HCT116 (cell line): ENCODE measurements around the gene ADAT3. TPM values are rescaled to one million over a fixed set of nuclear protein-coding genes. Genes with fewer than 3 reads are reported as not detected.

Source experiments
- ATAC-seq: fragments of 200-7000 bp; cut with Tn5 transposase; 2 replicates; pipeline ENCODE4 v1.9.1; 2020; ENCODE audit warnings: mild to moderate bottlenecking, moderate library complexity
- BruUV-seq: library from RNA; stranded (reverse); fragments of 400-500 nt; replicated peaks from 2 replicates; lab custom pipeline; 2021; lab: Mats Ljungman, UMichigan
- CTCF ChIA-PET: fragments of 300-600 bp; sonication (Branson Sonifier 250); formaldehyde crosslinking; loops from one replicate; lab custom pipeline; 2021; ENCODE audit warnings: antibody characterized with exemption; lab: Charles Lee
- POLR2A ChIA-PET: fragments of 300-600, 350-600 bp; sonication (Branson Sonifier 250); formaldehyde crosslinking; loops from one replicate; lab custom pipeline; 2021; ENCODE audit warnings: antibody characterized with exemption; lab: Charles Lee
- RAD21 ChIA-PET, 2 experiments: fragments of 300-600 bp; sonication (Branson Sonifier 250); formaldehyde crosslinking; loops; one replicate each; lab custom pipeline; 2023; ENCODE audit warnings: low total read pairs in 2 of 2; ENCODE audit not compliant: uncharacterized antibody in 2 of 2, unreplicated experiment in 2 of 2, low non-redundant PET in 1 of 2; lab: Charles Lee
- DNase-seq: peaks from one replicate; pipeline ENCODE4 v3.0.0-alpha.2; 2010; ENCODE audit warnings: low read depth, low spot score
- H2AFZ ChIP-seq: fragments of 200-600 bp; shearing (Covaris generic), sonication (generic); 2 replicates; pipeline ENCODE4 v1.6.1; 2017; ENCODE audit warnings: low read depth, mixed run types, mixed read lengths, antibody characterized with exemption, low read length; ENCODE audit not compliant: poor library complexity, severe bottlenecking
- H3K27ac ChIP-seq: 2 replicates; pipeline ENCODE4 v1.5.1; 2012; ENCODE audit warnings: low read depth, low read length
- H3K27me3 ChIP-seq: fragments of 200-600 bp; sonication (generic); 2 replicates; pipeline ENCODE4 v1.6.1; 2016; ENCODE audit warnings: mixed run types, low read length, mixed read lengths; ENCODE audit not compliant: insufficient read depth
- H3K36me3 ChIP-seq, 2 experiments: fragments of 200-500 bp in 1 of 2; fragments of 200-600 bp in 1 of 2; sonication (Bioruptor generic) in 1 of 2; sonication (generic) in 1 of 2; 2 replicates each; pipeline versions ENCODE4 v1.5.1 to v1.6.1; 2014 to 2016; ENCODE audit warnings: low read length in 2 of 2, inconsistent platforms in 1 of 2, mixed read lengths in 1 of 2, mixed run types in 1 of 2; ENCODE audit not compliant: insufficient read depth in 2 of 2, control insufficient read depth in 1 of 2
- H3K4me1 ChIP-seq, 2 experiments: fragments of 200-600 bp in 1 of 2; sonication (generic) in 1 of 2; 2 replicates each; pipeline versions ENCODE4 v1.5.1 to v1.6.1; 2012 to 2017; ENCODE audit warnings: low read length in 2 of 2, inconsistent platforms in 1 of 2, mild to moderate bottlenecking in 1 of 2, mixed read lengths in 1 of 2, mixed run types in 1 of 2, moderate library complexity in 1 of 2; ENCODE audit not compliant: insufficient read depth in 2 of 2, control insufficient read depth in 1 of 2
- H3K4me2 ChIP-seq: fragments of 200-600 bp; sonication (generic); 2 replicates; pipeline ENCODE4 v1.6.1; 2017; ENCODE audit warnings: mixed run types, low read length, mixed read lengths
- H3K4me3 ChIP-seq, 2 experiments: fragments of 200-600 bp in 1 of 2; sonication (generic) in 1 of 2; replicated peaks in 1 of 2; 2 replicates each; pipeline ENCODE4 v1.5.1; 2011 to 2016; ENCODE audit warnings: low read length in 2 of 2, control low read depth in 1 of 2, low read depth in 1 of 2, mild to moderate bottlenecking in 1 of 2, mixed read lengths in 1 of 2, mixed run types in 1 of 2
- H3K79me2 ChIP-seq: fragments of 200-600 bp; sonication (generic); 2 replicates; pipeline ENCODE4 v1.6.1; 2017; ENCODE audit warnings: mild to moderate bottlenecking, mixed run types, low read length, moderate library complexity, mixed read lengths; ENCODE audit not compliant: insufficient read depth
- H3K9ac ChIP-seq: fragments of 200-600 bp; sonication (generic); 2 replicates; pipeline ENCODE4 v1.6.1; 2016; ENCODE audit warnings: low read length, mixed read lengths
- H3K9me2 ChIP-seq: fragments of 200-600 bp; sonication (generic), shearing (Covaris generic); 2 replicates; pipeline ENCODE4 v1.6.1; 2017; ENCODE audit warnings: mixed run types, mild to moderate bottlenecking, moderate library complexity; ENCODE audit not compliant: insufficient read depth
- H3K9me3 ChIP-seq, 2 experiments: fragments of 200-500 bp in 1 of 2; fragments of 200-600 bp in 1 of 2; sonication (Bioruptor generic) in 1 of 2; sonication (generic) in 1 of 2; 2 replicates each; pipeline ENCODE4 v1.6.1; 2014 to 2017; ENCODE audit warnings: low read length in 2 of 2, mixed read lengths in 2 of 2, inconsistent platforms in 1 of 2, low read depth in 1 of 2, mild to moderate bottlenecking in 1 of 2, mixed run types in 1 of 2, moderate library complexity in 1 of 2; ENCODE audit not compliant: control insufficient read depth in 1 of 2, insufficient read depth in 1 of 2
- H4K20me1 ChIP-seq: fragments of 200-600 bp; sonication (generic), shearing (Covaris generic); 2 replicates; pipeline ENCODE4 v1.6.1; 2017; ENCODE audit warnings: mixed run types, mild to moderate bottlenecking, moderate library complexity; ENCODE audit not compliant: insufficient read depth
- CBX3 ChIP-seq: IDR thresholded peaks from 2 replicates; pipeline ENCODE4 v1.6.1; 2012; ENCODE audit warnings: low read depth
- FOSL1 ChIP-seq: IDR thresholded peaks from 2 replicates; pipeline ENCODE4 v1.6.1; 2012; ENCODE audit warnings: low read depth
- MAX ChIP-seq: IDR thresholded peaks from 2 replicates; pipeline ENCODE4 v1.6.1; 2012
- POLR2A ChIP-seq: IDR thresholded peaks from 2 replicates; pipeline ENCODE4 v1.7.0; 2011; ENCODE audit warnings: borderline replicate concordance; ENCODE audit not compliant: insufficient read depth, insufficient read length; ENCODE audit errors: extremely low read depth
- POLR2AphosphoS5 ChIP-seq: IDR thresholded peaks from 2 replicates; pipeline ENCODE4 v1.6.1; 2011; ENCODE audit warnings: mild to moderate bottlenecking, low read depth, low read length, moderate library complexity
- SIN3A ChIP-seq: IDR thresholded peaks from 2 replicates; pipeline ENCODE4 v1.6.1; 2012; ENCODE audit warnings: low read depth
- SP1 ChIP-seq: IDR thresholded peaks from 2 replicates; pipeline ENCODE4 v1.6.1; 2012; ENCODE audit warnings: low read depth
- SRF ChIP-seq: IDR thresholded peaks from 2 replicates; pipeline ENCODE4 v1.6.1; 2012; ENCODE audit warnings: low read depth
- ZFX ChIP-seq: fragments of 450-650 bp; IDR thresholded peaks from 2 replicates; pipeline ENCODE4 v1.6.1; 2017
- ZNF274 ChIP-seq: fragments of 200-500 bp; sonication (Bioruptor generic); IDR thresholded peaks from 2 replicates; pipeline ENCODE4 v1.6.1; 2014; ENCODE audit warnings: mild to moderate bottlenecking, low read depth, low read length, inconsistent platforms
- intact Hi-C: fragments of 100-400 bp; cut with micrococcal nuclease; formaldehyde crosslinking; loops from 2 replicates; pipeline ENCODE4 v1.10.0; 2022
- total RNA-seq: library from RNA; stranded (reverse); gene quantifications from one replicate; pipeline ENCODE4 v1.2.1, GENCODE V29; 2021; ENCODE audit not compliant: unreplicated experiment
- TF ChIP-seq, protein P1 (sequence below): IDR thresholded peaks from 2 replicates; pipeline ENCODE4 v1.6.1; 2011; ENCODE audit warnings: mild to moderate bottlenecking, low read length, moderate library complexity; ENCODE audit not compliant: insufficient replicate concordance; ENCODE audit errors: extremely low read depth

ADAT3 gene
- total RNA-seq, 1 experiment from 2014 or later = 15.9 TPM

DNA sequence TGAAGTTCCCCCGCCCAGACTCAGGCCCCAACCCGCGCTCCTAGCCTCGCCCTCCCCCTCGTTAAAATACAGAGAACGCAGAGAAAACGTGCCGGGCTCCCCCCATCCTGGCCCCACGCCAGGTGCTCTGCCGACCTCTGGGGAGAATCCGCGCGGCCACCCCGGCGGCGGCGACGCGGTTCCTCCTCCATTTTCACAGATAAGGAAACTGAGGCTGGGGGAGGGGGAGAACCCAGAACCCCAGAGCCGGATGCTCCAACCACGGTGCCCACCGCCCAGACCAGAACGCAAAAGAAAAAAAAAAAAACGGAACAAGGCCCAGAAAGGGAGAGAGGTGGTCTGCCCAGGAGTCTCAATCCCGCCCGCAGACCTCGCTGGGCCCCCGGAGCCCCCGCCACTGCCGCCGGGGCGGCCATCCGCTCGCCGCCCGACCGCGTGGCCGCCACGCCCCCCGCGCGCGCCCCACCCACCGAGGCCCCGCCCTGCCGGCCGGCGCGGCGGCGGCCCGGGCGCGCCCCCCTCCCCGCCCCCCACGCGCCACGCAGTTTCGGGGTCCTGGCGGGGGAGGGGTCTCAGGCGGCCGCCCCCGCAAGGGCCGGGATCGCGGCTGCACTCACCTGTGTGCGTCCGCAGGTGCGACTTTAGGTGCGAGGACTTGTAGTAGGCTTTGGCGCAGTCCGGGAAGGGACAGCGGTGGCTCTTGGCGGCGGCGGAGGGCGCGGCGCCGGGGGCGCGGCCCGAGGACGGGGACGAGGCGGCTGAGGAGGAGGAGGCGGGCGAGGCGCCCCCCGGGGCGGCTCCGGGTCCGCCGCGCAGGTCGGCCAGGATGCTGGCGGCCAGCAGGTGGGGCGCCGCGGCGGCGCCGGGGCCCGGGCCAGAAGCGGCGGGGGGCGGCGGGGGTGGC is 42.5 kb upstream of the ADAT3 start:
- POLR2A ChIA-PET = no interaction called here
- Histone ChIP-seq H3K4me1 (peaks cover 44 to 59% of the 10 kb centered on the region in 2 experiments), H3K4me3 (peak overlapping the region; percentile 91 to 94), H3K27ac (peak overlapping the region; percentile 99), H3K9me2 (no peaks in the 10 kb centered on the region), H3K9me3 (no peaks in the 10 kb centered on the region), H4K20me1 (no peaks in the 10 kb centered on the region; the same call in 1 of the 2 replicates), H2AFZ (no peak overlapping the region), H3K9ac (peak overlapping the region; percentile 97), H3K4me2 (peak overlapping the region; percentile 91), H3K79me2 (peaks cover 50% of the 10 kb centered on the region), H3K27me3 (no peaks in the 10 kb centered on the region), H3K36me3 (0 out of 4 replicates have a peak, but pooled peaks cover 0 to 4% of the 10 kb centered on the region in 2 experiments)
- TF ChIP-seq MAX (peak; percentile 18; the same call in 1 of the 2 replicates), SIN3A (no peak)
- no TSS peak for BruUV-seq
- CTCF ChIA-PET = no interaction called here
- ATAC-seq (peak; percentile 10), DNase-seq (no peak)
- RAD21 ChIA-PET = no interaction called here
- intact Hi-C loops = no loop called here

DNA sequence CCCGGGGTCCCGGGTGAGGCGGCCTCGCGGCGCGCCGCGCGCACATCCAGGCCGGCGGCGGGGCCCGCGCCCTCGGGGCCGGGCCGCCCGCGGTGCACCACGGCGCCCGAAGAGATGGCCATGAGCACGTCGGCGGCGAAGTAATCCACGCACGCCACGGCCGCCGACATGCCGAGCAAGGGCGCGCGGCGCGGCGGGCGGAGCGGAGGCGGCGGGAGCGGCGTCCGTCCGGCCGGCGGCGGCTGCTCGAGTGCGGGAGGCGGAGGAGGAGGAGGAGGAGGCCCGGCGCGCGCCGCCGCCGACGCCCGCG is 41.9 kb upstream of the ADAT3 start, which contains the start of gene KLF16:
Gene KLF16, minus strand, starts transcription at position 252 of the 310 bp plus-strand sequence. Its CDS starts 82 bp downstream, at position 170.
- BruUV-seq = no TSS peak
- TF ChIP-seq ZFX (peak; percentile 51; the same call in 1 of the 2 replicates), CBX3 (no peak), POLR2A (peak; percentile 42), ZNF274 (no peak), SRF (no peak), SP1 (no peak), POLR2AphosphoS5 (peak; percentile 63; the same call in 1 of the 2 replicates), FOSL1 (no peak)
- TF ChIP-seq, protein P1, sequence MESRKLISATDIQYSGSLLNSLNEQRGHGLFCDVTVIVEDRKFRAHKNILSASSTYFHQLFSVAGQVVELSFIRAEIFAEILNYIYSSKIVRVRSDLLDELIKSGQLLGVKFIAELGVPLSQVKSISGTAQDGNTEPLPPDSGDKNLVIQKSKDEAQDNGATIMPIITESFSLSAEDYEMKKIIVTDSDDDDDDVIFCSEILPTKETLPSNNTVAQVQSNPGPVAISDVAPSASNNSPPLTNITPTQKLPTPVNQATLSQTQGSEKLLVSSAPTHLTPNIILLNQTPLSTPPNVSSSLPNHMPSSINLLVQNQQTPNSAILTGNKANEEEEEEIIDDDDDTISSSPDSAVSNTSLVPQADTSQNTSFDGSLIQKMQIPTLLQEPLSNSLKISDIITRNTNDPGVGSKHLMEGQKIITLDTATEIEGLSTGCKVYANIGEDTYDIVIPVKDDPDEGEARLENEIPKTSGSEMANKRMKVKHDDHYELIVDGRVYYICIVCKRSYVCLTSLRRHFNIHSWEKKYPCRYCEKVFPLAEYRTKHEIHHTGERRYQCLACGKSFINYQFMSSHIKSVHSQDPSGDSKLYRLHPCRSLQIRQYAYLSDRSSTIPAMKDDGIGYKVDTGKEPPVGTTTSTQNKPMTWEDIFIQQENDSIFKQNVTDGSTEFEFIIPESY = no peak
- H2AFZ ChIP-seq = no peak within 1 kb of the TSS
- H3K4me1 ChIP-seq = peaks cover 38 to 53% of the 10 kb centered on the region in 2 experiments
- H3K27me3 ChIP-seq = no peaks in the 10 kb centered on the region
- H3K79me2 ChIP-seq = peaks cover 44% of the 10 kb centered on the region
- no peak for DNase-seq
- peak; percentile 8 for ATAC-seq
- H3K9ac ChIP-seq = peak within 1 kb of the TSS; percentile 98
- 0 out of 4 replicates have a peak, but pooled peaks cover 0 to 4% of the 10 kb centered on the region in 2 experiments for H3K36me3 ChIP-seq
- H3K4me2 ChIP-seq = peak within 1 kb of the TSS; percentile 97
- H3K9me3 ChIP-seq = no peaks in the 10 kb centered on the region
- ChIA-PET CTCF (no interaction called here), RAD21 (no interaction called here), POLR2A (no interaction called here)
- peak within 1 kb of the TSS; percentile 91 to 94 for H3K4me3 ChIP-seq
- no peaks in the 10 kb centered on the region; the same call in 1 of the 2 replicates for H4K20me1 ChIP-seq
- H3K9me2 ChIP-seq = no peaks in the 10 kb centered on the region
- H3K27ac ChIP-seq = peak within 1 kb of the TSS; percentile 99
- intact Hi-C loops = no loop called here
